ENCODE results near the gene TM2D3.

TM2D3 gene

DNA sequence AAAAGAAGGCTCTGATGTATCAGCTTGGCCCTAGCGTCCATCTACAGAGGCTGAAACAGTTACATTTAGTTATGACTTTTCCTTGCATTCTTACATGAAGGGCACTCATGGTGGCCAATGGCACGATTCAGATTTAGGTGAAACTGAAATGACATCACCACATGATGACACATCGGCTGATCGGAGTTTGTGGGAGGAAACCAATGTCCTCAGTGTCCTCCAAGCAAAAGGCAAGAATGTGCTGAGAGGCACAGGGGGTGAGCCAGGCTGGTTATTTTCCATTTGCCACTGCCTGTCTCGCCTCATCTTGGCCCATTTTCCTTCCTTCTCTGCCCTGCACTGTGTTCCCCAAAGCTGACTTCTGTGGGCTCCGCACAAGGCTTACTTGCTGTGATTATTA lies 37.7 kb upstream of the TM2D3 start:
- Histone ChIP-seq H3K27me3 (ENCODE audit: insufficient read depth, poor library complexity, severe bottlenecking) (no peaks in the 10 kb centered on the region), H3K4me3 (replicated peaks; ENCODE audit: insufficient read depth, low read length) (no peak overlapping the region), H3K27ac (replicated peaks) (no peak overlapping the region)
- TF ChIP-seq POLR2AphosphoS5 (IDR thresholded peaks at IDR 0.05; ENCODE audit: low read depth) (no peak), SPI1 (IDR thresholded peaks at IDR 0.05; ENCODE audit: borderline replicate concordance, low read depth) (no peak), GABPA (IDR thresholded peaks at IDR 0.05; ENCODE audit: low read depth) (no peak)
- TF ChIP-seq, protein P1, sequence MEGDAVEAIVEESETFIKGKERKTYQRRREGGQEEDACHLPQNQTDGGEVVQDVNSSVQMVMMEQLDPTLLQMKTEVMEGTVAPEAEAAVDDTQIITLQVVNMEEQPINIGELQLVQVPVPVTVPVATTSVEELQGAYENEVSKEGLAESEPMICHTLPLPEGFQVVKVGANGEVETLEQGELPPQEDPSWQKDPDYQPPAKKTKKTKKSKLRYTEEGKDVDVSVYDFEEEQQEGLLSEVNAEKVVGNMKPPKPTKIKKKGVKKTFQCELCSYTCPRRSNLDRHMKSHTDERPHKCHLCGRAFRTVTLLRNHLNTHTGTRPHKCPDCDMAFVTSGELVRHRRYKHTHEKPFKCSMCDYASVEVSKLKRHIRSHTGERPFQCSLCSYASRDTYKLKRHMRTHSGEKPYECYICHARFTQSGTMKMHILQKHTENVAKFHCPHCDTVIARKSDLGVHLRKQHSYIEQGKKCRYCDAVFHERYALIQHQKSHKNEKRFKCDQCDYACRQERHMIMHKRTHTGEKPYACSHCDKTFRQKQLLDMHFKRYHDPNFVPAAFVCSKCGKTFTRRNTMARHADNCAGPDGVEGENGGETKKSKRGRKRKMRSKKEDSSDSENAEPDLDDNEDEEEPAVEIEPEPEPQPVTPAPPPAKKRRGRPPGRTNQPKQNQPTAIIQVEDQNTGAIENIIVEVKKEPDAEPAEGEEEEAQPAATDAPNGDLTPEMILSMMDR (IDR thresholded peaks at IDR 0.05; ENCODE audit: insufficient read depth, low read length), result no peak
- TF ChIP-seq, protein P2, sequence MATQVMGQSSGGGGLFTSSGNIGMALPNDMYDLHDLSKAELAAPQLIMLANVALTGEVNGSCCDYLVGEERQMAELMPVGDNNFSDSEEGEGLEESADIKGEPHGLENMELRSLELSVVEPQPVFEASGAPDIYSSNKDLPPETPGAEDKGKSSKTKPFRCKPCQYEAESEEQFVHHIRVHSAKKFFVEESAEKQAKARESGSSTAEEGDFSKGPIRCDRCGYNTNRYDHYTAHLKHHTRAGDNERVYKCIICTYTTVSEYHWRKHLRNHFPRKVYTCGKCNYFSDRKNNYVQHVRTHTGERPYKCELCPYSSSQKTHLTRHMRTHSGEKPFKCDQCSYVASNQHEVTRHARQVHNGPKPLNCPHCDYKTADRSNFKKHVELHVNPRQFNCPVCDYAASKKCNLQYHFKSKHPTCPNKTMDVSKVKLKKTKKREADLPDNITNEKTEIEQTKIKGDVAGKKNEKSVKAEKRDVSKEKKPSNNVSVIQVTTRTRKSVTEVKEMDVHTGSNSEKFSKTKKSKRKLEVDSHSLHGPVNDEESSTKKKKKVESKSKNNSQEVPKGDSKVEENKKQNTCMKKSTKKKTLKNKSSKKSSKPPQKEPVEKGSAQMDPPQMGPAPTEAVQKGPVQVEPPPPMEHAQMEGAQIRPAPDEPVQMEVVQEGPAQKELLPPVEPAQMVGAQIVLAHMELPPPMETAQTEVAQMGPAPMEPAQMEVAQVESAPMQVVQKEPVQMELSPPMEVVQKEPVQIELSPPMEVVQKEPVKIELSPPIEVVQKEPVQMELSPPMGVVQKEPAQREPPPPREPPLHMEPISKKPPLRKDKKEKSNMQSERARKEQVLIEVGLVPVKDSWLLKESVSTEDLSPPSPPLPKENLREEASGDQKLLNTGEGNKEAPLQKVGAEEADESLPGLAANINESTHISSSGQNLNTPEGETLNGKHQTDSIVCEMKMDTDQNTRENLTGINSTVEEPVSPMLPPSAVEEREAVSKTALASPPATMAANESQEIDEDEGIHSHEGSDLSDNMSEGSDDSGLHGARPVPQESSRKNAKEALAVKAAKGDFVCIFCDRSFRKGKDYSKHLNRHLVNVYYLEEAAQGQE (IDR thresholded peaks at IDR 0.05; ENCODE audit: insufficient replicate concordance, low read depth), result no peak
- no peak for DNase-seq (ENCODE audit: low read depth in 1 of 2, low spot score in 1 of 2)

DNA sequence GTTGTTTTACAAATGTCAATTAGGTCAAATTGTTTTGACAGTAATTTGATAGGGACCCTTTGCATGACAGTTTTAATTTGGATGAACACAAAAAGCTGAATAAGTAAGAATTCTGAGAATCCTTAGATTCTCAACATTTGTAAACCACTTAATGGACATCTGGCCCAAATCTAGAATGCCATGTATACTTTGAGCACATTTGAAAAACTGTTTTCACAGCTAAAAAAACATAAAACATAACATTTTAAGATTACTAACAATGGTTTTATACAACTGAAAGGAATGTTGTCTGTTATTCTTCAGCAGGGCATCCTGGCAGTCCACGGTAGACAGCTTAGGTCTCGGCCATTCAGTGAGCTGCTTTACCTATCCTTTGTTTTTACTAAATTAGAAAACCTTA lies 34.5 kb upstream of the TM2D3 start:
- TF ChIP-seq, protein P1 (IDR thresholded peaks at IDR 0.05; ENCODE audit: insufficient read depth, low read length), result no peak
- TF ChIP-seq GABPA (IDR thresholded peaks at IDR 0.05; ENCODE audit: low read depth) (no peak), POLR2AphosphoS5 (IDR thresholded peaks at IDR 0.05; ENCODE audit: low read depth) (no peak), SPI1 (IDR thresholded peaks at IDR 0.05; ENCODE audit: borderline replicate concordance, low read depth) (no peak)
- TF ChIP-seq, protein P2 (IDR thresholded peaks at IDR 0.05; ENCODE audit: insufficient replicate concordance, low read depth), result no peak
- no peak for DNase-seq (ENCODE audit: low read depth in 1 of 2, low spot score in 1 of 2)
- Histone ChIP-seq H3K4me3 (replicated peaks; ENCODE audit: insufficient read depth, low read length) (no peak overlapping the region), H3K27me3 (ENCODE audit: insufficient read depth, poor library complexity, severe bottlenecking) (no peaks in the 10 kb centered on the region), H3K27ac (replicated peaks) (no peak overlapping the region)

DNA sequence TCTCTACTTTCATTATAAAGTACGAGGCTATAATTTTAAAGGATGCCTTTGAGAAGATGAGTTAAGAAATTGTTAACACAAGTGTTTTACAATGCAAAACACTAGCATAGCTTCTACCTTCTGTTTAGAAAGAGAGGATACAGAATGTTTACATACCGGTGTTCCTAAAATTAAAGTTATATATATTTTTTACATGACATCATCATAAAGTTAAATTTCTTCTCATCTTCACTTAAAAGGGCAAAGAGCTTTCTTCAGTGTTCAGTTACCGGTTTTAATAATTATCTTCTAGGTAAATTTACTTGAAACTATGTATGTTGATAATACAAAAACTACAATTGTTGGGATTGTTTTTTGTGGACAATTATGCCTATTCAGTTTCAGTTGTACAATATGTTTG lies 32.7 kb upstream of the TM2D3 start:
- TF ChIP-seq, protein P1 (IDR thresholded peaks at IDR 0.05; ENCODE audit: insufficient read depth, low read length), result no peak
- no peak for TF ChIP-seq GABPA (IDR thresholded peaks at IDR 0.05; ENCODE audit: low read depth)
- TF ChIP-seq, protein P2 (IDR thresholded peaks at IDR 0.05; ENCODE audit: insufficient replicate concordance, low read depth), result no peak
- no peak for TF ChIP-seq POLR2AphosphoS5 (IDR thresholded peaks at IDR 0.05; ENCODE audit: low read depth)
- no peak for TF ChIP-seq SPI1 (IDR thresholded peaks at IDR 0.05; ENCODE audit: borderline replicate concordance, low read depth)
- Histone ChIP-seq H3K27me3 (ENCODE audit: insufficient read depth, poor library complexity, severe bottlenecking) (no peaks in the 10 kb centered on the region), H3K27ac (replicated peaks) (no peak overlapping the region), H3K4me3 (replicated peaks; ENCODE audit: insufficient read depth, low read length) (no peak overlapping the region)
- no peak for DNase-seq (ENCODE audit: low read depth in 1 of 2, low spot score in 1 of 2)

Data from HL-60 (cell line).